ENCODE data around the gene OR52W1. TPM values are rescaled to one million over a fixed set of nuclear protein-coding genes. Genes with fewer than 3 reads are reported as not detected.
"Not testable (repeated sequence)": the region's sequence is repeated elsewhere in the genome, so short reads cannot be mapped to it uniquely, and the experiment has no call there.

The OR52W1 gene
- total RNA-seq, 1 experiment from 2014 or later, result not detected

DNA sequence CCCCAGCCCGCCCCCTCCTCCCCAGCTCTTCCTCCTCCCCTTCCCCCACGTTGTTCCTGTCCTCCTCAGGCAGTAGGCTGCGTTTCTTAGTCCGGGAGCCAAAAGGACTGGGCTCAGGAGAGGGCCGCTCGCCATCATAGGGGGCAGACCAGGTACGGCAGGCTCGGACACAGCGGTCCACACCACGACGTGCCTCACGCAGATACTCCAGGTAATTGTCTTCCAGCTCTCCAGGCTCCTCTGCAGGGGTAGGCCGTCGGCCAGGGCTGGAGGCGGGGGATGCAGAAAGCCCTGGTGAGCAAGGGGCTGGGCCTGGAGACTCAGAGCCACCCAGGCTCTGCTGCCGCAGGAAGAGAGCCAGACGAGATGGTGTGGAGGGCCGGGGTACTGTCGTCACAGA is 18.7 kb downstream of the OR52W1 start:
- no peak for DNase-seq (ENCODE audit: low spot score)

DNA sequence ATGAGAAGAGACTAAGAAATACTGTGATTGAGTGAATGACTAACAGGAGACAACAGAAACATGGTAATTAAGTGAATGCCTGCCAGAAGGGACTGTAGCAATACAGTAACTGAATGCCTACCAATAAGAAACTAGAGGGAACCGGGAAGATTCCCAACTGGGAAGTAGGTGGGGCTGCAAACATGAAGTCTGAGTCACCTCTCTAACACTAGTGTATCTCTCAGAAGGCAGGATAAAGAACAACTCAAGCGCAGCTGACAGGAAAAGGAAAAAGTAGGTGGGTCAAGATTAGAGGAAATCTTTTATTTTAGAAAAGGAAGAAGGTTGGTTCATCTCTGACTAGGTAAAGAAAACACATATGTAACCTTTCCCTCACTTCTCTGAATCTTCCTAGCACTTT is 20.3 kb downstream of the OR52W1 start:
- DNase-seq (ENCODE audit: low spot score), result peak; percentile 46

DNA sequence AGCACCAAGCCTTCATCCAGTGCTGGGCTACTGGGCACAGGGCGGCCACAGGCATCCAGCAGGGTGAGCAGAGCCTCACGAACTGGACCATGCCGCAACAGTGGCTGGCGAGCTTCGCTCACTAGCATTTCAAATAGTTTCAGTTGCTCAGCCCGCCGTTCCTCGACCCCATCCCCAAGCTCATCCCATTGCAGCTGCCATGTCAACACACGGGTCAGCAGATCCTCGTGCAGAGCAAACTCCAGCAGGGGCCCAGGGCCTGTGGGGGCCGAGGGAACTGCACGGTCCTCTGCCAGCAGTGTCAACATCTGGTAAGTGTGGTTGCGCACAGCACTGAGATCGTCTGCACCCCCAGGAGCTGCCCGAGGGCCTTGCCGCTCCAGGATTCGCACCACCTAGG is 24.8 kb downstream of the OR52W1 start:
- no peak for DNase-seq (ENCODE audit: low spot score)

DNA sequence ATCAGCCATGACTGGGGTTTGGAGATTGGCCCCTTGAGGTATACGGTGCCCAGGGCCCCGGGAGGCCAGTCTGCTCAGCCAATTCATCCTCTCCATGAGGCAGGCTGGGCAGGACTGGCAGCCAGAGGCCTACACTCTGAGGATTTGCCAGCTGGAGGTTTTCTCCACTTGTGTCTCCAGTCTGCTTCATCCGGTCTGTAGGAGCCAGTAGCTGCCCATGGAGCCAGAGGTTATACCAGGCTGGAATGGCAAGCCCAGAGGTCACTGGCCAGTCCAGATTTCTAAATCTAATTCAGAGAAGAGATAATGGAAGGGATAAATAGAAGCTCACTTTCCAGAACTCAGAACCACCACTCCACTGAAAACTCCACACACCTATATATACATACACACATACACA is 25.4 kb downstream of the OR52W1 start:
- no peak for DNase-seq (ENCODE audit: low spot score)

DNA sequence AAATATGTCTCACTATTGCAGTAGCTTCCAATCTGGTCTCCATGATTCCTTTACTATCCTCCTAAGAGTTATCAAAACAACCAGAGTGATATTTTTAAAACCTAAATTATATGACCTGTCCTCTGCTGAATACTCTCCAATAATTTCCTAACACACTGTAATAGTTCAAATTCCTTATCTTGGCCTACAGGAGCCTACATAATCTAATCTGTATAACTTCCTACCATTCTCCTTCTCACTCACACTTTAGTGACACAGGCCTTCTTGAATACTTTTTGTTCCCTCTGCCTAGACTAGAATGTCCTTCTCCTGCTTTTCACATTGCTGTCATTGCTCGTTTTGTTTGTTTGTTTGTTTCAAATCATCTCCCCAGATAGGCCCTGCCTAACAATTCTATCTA is 26.0 kb downstream of the OR52W1 start:
- no peak for DNase-seq (ENCODE audit: low spot score)

DNA sequence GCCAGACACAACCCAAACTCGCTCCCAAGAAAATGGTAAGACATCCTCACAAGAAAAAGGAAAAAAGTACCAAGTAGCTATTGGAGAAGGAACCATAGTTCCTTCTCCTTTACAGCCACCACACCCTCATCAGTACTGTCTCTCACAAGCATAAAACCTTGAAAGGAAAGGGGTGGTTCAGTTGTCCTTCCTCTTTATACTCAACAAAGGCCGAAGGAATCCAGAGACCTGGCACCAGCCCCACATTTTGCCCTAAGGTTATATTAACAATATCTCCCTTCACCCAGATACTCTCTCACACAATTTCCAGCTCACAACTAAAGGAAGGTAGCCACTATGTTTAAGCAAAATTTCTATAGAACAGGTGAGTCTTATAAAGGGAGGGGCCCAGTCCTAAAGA is 26.9 kb downstream of the OR52W1 start:
- no peak for DNase-seq (ENCODE audit: low spot score)

DNA sequence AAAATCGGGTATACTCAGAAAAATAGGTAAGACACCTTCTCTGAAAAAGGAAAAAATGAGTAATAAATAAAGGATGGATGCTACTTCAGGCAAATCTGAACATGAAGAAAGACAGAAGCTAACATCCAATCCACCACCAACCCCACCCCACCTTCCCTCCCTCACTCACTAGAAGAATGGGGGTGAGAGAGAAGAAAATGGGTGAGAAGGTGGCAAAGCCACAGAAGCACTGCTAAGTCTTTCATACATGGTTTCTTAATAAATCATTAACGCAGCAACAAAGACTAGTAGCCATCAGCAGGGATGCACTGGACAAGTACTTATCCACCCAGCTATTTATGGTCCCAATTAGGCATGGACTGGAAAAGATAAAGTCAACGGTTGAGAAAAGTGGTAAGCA is 29.5 kb downstream of the OR52W1 start:
- no peak for DNase-seq (ENCODE audit: low spot score)

DNA sequence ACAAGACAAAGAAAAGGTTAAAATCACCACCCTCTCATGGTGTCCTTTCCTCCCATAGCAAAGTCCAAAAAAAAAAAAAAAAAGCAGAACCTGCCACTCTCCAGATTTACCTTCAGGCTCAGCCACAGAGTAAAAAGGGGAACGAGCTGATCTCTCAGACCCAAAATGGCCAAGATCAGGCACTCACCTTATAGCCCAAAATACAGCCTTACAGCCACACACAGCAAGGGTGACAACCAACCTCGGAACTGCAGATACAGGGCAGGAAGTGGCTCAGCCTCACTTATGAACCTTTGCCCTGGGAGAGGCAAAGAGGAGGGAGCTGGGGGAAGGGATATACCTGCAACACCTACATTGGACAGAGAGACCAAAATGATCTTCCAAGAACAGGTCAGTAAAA is 30.9 kb downstream of the OR52W1 start:
- DNase-seq (ENCODE audit: low spot score), result no peak

DNA sequence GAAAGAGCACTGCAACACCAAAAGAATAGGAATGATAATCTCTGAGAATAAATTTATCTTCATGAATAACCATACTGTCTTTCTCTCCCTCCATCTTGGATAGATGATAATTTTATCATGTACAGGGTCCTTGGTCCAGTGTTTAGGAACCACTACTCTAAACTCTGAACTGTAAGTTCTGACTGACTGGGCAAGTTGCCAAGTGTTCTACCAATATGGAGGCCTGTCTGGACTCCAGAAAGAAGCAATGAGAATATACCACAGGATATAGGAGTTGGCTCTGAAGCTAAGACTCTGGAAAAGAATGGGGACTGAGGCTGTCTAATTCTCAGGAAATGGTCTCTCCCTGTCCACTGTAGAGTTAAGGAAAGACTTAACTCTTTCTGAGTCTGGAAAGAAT is 33.9 kb downstream of the OR52W1 start:
- DNase-seq (ENCODE audit: low spot score), result no peak

DNA sequence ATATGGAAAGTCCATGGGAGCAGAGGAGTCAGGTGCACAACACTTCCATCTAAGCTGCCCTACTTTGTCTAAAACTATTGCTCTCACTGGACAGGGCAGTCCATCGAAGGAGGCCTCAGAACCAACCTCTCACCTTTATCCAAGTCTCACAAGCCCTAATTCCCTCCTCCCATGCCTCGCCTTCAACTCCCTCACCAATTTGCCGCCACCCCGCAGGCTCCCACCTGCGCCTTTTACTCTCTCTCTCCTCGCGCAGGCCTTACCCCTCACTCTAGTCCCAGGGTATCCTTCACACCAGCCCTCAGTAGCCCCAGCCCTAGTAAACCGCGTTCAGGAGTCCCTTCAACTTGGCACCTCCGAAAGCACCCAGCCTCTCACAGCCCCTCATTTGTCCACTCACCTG is 35.0 kb downstream of the OR52W1 start:
- no peak for DNase-seq (ENCODE audit: low spot score)

DNA sequence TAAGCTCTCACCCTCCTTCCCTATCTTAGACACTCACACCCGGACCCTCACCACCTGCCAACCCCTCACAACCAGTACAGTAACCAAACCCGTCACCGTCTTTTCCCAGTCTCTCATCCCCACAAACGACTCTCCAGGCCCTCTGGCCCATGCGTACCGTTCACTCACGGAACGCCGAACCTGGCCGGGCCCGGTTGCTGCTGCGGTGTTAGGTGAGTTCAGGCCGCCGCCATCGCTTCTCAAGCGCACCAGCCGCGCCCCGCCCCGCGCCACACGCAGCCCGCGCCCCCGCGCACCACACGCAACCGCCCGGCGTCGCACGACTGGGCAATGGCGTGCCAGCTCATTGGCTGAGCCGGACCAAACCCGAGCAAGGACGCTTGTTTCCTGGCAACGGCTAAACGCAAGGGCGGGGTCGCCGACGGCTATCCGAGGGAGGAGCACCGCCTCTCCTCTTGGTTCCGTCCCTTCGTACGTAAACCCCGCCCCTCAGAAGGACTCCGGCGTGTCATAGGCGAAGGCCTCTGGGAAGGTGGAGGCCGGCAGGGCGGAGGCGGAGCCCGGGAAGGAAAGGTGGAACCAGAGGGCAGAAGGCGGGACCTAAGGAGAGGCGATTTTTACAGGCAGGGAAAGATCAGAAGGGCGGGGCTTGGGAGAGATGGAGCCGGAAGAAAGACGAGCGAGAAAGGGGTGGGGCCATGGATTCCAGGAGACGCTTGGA is 35.5 kb downstream of the OR52W1 start, which contains the start of gene FHIP1B:
FHIP1B (minus strand) TSS at position 250 of the 721 bp plus-strand sequence. CDS start 10,120 bp downstream, outside the sequence.
- peak; percentile 100 for DNase-seq (ENCODE audit: low spot score)

DNA sequence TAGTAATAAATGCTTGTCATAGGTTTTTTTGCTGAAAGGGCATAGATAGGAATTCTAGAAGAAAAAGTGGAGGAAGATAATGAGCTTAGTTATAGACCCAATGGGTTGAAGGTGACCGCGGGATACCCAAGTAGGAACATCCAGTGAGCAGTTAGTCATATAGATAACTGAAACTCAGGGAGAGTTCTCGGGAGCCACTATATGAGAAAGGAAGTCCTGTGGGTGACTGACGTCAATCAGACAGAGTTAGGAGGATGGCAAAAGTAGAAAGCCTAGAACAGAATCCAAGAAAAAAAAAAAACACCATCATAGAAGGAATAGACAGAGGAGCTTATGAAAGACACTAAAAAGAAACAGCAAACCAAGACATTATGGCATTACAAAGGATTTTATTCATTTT is 38.2 kb downstream of the OR52W1 start:
- DNase-seq (ENCODE audit: low spot score), result no peak

DNA sequence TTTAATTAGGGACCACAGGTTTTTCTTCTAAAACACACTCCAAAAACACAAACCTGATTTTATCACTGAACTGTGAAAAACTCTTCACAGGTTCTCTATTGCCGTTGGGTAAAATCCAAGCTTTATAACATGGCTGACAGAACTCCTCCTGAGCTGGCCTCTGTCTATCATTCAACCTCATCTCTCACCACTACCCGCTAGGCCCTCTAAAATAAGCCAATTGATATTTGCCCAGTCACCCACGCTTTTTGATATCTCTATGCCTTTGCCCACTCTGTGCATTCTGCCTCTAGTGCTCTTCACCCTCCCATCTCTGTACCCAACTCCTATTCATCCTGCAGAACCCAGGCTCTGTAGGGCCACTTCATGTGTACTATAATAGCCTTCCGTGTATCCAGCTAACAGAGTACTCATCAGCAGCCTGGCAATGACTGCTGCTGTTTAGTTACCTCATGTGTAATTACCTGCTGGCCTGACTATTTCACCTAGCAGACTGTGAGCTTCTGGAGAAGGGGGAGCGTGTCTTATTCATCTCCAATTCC is 38.8 kb downstream of the OR52W1 start:
- no peak for DNase-seq (ENCODE audit: low spot score)

DNA sequence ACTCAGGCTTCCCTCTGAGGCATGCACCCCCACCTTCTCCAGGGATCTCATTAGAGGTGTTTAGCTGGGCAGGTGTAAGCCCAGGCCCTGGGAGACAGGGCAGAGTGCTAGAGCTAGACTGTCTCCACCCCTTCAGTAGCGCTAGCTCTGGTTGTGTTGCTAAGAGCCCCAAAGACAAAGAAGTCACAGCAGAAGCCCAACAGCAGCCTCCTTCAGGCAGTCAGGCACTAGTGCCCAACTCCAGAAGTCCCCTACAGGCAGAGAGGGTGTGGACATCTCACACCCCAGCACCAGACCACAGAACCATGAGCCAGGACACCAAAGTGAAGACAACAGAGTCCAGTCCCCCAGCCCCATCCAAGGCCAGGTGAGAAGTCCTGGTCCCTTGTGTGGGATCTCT is 39.9 kb downstream of the OR52W1 start, which contains the start of gene CNGA4:
CNGA4 (plus strand) TSS at position 188 of the 400 bp plus-strand sequence; CDS start at position 306, 118 bp downstream.
- no peak for DNase-seq (ENCODE audit: low spot score)

DNA sequence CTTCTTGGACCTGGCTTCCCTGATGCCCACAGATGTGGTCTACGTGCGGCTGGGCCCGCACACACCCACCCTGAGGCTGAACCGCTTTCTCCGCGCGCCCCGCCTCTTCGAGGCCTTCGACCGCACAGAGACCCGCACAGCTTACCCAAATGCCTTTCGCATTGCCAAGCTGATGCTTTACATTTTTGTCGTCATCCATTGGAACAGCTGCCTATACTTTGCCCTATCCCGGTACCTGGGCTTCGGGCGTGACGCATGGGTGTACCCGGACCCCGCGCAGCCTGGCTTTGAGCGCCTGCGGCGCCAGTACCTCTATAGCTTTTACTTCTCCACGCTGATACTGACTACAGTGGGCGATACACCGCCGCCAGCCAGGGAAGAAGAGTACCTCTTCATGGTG is 41.1 kb downstream of the OR52W1 start:
- DNase-seq (ENCODE audit: low spot score), result no peak

DNA sequence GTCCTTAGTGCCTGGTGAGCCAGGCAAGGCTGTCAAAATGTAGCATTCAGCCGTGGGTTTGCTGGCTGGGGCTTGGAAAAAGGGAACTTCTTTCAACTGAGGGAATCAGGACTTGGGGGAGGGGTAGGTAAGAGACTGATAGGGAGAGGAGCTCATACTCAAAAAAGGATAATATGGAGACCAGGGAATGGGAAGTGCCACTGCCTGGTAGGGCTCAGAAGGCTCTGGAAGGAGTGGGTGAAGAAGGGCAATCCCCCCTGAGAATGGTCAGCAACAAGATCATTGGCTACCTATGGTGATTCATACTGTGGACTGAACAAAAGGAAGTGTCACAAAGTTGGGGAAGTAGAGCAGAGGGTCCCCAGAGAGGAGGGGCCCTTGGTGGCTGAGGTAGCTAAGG is 41.8 kb downstream of the OR52W1 start:
- DNase-seq (ENCODE audit: low spot score), result no peak

DNA sequence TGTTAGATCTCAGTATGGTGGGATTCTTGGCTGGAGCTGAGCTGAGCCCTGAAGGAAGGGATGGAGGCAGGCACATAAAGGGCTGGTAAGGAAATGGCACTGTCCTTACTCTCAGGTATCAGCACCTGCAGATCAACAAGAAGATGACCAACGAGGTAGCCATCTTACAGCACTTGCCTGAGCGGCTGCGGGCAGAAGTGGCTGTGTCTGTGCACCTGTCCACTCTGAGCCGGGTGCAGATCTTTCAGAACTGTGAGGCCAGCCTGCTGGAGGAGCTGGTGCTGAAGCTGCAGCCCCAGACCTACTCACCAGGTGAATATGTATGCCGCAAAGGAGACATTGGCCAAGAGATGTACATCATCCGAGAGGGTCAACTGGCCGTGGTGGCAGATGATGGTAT is 42.3 kb downstream of the OR52W1 start:
- DNase-seq (ENCODE audit: low spot score), result no peak

DNA sequence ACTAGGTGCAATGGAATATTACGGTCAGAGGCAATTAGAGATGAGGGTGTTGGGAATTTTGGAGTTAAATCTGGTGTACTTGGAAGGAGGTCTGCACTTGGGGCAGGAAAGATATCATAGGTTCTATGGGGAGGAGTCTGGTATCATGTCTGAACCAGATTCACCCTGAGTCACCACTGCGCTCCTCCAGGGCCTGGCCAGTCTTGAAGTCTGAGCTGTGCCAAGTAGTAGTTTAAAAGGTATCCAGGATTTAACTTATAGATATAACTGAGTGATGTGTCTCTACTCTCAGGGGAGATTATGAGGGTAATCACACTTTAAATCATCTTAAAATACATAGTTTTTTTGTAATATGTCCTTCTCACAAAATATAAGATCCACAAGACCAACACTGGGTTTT is 46.5 kb downstream of the OR52W1 start:
- DNase-seq (ENCODE audit: low spot score), result no peak

DNA sequence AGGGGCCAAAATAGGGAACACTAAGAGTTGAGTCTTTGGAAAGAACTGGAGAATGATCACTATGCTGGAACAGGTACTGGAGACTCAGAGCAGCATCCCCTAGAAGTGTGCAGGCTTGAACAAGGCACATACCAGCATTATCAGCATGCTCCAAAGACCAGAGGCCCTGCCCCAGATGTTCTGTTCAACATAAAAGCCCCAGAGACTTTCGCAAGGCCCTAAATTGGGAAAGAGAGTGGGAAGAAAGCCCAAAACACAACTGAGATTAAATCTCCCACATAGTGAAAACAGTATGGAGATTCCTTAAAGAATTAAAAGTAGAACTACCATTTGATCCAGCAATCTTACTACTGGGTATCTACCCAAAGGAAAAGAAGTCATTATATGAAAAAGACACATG is 49.2 kb downstream of the OR52W1 start:
- DNase-seq (ENCODE audit: low spot score), result no peak

DNA sequence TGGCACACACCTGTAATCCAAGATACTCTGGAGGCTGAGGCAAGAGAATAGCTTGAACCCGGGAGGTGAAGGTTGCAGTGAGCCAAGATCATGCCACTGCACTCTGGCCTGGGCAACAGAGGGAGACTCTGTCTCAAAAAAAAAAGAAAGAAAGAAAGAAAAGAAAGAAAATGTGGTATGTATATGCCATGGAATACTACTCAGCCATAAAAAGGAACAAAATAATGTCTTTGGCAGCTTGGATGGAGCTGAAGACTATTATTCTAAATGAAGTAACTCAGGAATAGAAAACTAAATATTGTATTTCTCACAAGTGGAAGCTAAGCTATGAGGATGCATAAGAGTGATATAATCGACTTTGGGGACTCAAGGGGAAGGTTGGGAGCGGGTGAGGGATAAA is 49.9 kb downstream of the OR52W1 start:
- not testable (repeated sequence) for DNase-seq (ENCODE audit: low spot score)
